GM15510 (cell line): ENCODE measurements around the gene NEK2.
A peak's percentile ranks its signal among the peaks of the same experiment; 100 is the strongest.

Source experiments
- POLR2A ChIP-seq: IDR thresholded peaks from 3 replicates; pipeline ENCODE4 v1.6.1; 2011; ENCODE audit warnings: borderline replicate concordance; ENCODE audit not compliant: insufficient read length; ENCODE audit errors: extremely low read depth

NEK2 gene

GRCh38 chr1:211675230-211676105, at the start of gene NEK2:
NEK2 (minus strand) TSS chr1:211675621; CDS start chr1:211675479, 142 bp downstream.
- peak; percentile 70 for TF ChIP-seq POLR2A

- no peak for TF ChIP-seq POLR2A
These were observed 49.3 kb upstream of the NEK2 start for GRCh38 chr1:211724687-211725196.

DNA sequence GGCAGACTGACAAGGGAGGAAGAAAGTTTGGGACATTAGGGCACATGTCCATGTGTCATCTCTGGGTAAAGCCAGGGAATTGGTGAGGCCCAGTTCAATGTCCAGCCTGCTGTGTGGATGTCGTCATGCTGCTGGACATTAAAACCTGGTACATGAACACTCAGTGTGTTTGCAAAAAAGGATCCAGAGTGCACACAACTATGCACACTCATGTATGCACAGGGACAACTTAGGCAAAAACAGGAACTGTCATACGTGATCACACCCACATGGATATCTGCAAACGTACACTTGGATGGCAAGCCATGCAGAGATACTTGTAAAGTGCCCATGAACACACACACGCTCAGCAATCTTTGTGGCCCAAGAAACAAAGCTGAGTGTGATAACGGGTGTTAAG, 47.9 kb upstream of the NEK2 start:
- no peak for TF ChIP-seq POLR2A

DNA sequence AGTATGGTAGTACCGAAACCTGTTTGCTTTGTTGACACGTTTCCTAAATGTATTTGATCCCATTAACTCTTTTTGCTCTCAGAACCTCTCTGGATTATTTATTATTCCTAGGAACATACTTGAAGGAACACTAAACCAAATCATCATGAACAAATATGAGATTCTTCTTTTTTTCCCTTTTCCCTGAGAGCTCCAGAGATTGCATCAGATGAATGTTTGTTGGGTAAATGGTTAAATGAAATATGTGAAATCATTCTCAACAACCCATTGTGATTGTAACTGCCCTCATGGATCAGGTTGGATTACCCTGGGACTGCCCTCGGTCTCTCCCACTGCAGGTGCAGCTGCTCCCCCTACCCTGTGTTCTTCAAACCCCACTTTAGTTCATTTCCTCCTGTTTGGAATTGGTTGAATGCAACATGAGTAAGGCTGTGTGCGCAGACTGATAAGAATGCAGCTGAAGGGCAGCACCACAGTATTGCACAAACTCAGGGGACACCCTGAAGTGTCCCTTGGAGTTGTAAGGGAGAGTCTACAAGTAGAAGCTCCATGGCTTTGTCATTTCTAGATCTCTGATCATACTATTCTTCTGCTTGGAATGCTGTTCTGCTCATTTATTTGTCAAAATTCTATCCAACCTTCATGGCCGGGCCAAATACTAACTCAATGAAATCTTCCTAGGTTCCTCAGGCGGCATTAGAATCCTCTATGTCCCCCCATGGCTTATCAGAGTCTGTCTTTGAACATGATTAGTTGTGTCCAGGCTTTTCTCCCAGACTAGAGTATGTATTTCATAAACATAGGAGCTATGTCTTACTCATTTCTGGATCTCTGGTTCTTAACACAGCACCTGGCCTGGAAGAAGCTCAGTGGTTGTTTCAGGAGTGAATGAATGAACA, 47.1 kb upstream of the NEK2 start:
- no peak for TF ChIP-seq POLR2A

DNA sequence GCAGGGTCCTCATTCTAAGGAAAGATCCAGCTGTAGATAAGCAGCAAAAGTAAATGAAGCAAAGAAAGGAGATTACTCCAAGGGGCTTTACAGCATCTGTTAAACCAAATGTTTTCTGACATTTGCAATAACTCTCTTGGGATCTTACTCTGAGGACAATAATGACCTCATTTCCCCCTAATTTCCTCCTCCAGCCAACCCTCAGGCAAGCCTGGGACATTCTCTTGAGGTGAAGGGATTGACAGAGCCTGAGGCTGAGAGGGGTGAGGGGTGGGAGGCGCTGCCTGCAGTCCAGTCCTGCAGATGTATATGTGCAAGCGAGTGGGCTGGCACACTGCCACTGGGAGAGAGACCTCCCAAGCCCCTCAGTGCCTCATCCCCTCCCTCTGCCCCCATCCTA, 40.5 kb upstream of the NEK2 start:
- no peak for TF ChIP-seq POLR2A

GRCh38 chr1:211714154-211714553, 38.7 kb upstream of the NEK2 start:
- TF ChIP-seq POLR2A = no peak

DNA sequence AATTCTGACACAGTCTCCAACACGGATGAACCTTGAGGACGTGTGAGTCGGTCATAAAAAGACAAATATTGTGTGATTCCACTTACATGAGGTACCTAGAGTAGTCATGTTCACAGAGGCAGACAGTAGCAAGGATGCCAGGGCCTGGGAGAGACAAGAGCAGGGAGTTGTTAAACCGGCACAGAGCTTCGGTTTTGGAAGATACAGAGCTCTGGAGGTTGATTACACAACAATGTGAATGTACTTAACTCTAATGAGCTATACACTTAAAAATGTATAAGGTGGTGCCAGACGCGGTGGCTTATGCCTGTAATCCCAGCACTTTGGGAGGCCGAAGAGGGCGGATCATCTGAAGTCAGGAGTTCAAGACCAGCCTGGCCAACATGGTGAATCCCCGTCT, 37.8 kb upstream of the NEK2 start:
- TF ChIP-seq POLR2A = no peak

DNA sequence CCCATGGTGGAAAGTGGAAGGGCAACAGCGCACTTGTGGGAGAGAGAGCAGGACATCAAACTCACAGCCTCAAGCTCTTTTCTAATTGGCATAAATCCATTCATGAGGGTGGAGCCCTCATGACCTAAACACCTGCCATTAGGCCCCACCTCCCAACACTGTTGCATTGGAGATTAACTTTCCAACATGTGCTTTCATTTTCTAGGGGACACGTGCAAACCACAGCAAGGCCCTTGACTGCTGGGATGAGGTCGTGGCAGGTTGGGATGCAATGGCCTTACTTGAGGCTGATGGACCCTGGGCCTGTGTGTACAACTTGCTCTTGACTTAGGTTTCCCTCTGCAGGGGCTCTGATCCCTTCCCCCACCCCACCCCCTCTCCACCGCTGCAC, 35.9 kb upstream of the NEK2 start:
- TF ChIP-seq POLR2A = no peak

DNA sequence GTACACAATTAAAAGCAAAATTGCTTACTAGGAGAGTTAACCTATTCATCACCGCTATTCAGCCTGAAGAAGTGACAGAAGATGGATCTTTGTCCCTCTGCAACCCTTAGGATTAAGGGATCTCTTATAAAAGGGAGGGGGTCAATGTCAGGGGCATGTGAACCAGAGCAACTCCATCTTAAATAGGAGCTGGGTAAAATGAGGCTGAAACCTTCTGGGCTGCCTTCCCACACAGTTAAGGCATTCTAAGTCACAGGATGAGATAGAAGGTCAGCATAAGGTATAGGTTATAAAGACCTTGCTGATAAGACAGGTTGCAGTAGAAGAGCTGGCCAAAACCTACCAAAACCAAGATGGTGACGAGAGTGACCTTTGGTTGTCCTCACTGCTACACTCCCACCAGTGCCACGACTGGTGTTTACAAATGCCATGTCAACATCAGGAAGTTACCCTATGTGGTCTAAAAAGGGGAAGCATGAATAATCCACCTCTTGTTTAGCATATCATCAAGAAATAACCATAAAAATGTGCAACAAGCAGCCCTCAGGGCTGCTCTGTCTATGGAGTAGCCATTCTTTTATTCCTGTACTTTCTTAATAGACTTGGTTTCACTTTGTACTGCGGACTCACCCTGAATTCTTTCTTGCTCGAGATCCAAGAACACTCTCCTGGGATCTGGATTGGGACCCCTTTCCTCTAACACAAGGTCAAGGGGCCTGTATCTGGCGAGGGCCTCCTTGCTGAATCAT, 35.3 kb upstream of the NEK2 start:
- no peak for TF ChIP-seq POLR2A

GRCh38 chr1:211708926-211709325, 33.5 kb upstream of the NEK2 start:
- TF ChIP-seq POLR2A = no peak

GRCh38 chr1:211708006-211708405, 32.6 kb upstream of the NEK2 start:
- TF ChIP-seq POLR2A = no peak

GRCh38 chr1:211705467-211706091, 30.2 kb upstream of the NEK2 start:
- TF ChIP-seq POLR2A = no peak

DNA sequence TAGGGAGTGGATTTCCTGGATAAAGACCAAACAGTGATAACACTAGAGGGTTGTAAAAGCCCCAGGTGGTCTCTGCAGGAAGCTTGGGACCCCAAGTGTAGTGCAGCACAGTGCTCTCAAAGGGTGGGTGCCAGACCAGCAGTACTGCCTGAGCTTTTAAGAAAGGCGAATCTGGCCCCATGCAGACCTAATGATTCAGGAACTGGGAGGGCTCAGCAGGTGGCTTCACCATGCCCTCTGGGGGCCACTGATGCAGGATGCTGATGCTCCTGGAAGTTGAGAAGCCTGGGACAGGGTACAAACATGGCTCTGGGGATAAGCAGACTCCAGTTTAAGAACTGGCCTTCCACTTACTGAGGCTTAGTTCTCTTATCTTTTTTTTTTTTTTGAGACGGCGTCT, 29.1 kb upstream of the NEK2 start:
- no peak for TF ChIP-seq POLR2A

DNA sequence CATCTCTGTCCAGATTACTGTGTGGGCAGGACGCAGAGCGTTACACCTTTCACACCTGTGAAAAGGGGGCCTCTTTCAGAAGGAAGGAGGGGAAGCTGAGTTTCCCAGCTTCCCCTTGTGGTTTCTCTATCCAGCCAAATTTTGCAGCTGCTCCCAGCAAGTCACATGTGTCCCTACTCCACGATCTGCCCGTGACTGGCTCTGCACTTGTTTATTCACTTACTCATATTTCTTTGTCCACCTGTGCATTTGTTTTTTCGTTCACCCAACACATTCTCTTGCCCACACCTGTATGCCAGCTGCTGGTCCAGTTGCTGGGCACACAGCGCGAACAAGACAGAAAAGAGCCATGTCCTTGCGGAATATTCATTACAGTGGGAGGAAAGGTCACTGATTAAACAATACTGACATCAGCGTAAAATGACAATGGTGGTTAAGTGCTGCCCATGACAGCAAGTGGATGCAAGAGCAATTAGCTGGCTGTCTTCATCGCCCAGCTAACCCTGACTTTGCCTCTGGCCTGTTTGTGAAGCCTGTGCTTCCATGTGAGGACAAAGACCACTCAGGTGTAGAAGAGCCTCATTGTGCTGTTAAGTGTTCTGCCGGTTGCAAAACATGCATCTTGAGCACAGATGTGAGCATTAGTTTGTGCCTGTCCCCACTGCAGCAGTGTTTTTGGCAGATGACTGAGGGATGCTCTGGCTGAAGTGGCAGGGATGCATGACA, 28.6 kb upstream of the NEK2 start:
- no peak for TF ChIP-seq POLR2A

GRCh38 chr1:211701733-211702132, 26.3 kb upstream of the NEK2 start:
- no peak for TF ChIP-seq POLR2A

GRCh38 chr1:211699059-211699458, 23.6 kb upstream of the NEK2 start:
- TF ChIP-seq POLR2A = no peak
